HG03575 (cell line): ENCODE measurements around the gene CCDC178.
"Not testable (repeated sequence)": the region's sequence is repeated elsewhere in the genome, so short reads cannot be mapped to it uniquely, and the experiment has no call there.

Experiments
- ATAC-seq: cut with Tn5 transposase; IDR thresholded peaks from one replicate; pipeline ENCODE4 v1.9.1; 2021; ENCODE audit not compliant: unreplicated experiment, insufficient number of reproducible peaks, low FRiP score; ENCODE audit errors: extremely low read depth

Gene CCDC178

DNA sequence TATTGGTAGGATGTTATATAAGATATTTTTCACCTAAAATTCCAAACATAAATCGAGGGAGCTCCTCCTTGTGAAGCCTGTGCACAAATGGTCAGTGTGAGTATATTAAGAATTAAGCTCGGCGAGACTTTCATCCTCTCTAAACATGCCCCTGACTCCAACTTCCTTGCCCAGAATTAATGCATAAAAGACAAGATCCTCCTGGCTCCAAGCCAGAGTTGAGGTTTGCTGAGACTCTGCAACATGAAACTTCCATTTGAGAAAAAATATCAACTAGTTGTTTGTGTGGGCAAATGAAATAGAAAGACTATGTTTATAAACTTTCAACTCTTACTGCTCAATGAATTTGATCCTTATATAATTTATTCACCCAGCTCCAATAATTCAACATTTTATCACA, 68.1 kb downstream of the CCDC178 start:
- ATAC-seq, result no peak

- no peak for ATAC-seq
These were observed 70.6 kb downstream of the CCDC178 start for GRCh38 chr18:33369711-33370449.

DNA sequence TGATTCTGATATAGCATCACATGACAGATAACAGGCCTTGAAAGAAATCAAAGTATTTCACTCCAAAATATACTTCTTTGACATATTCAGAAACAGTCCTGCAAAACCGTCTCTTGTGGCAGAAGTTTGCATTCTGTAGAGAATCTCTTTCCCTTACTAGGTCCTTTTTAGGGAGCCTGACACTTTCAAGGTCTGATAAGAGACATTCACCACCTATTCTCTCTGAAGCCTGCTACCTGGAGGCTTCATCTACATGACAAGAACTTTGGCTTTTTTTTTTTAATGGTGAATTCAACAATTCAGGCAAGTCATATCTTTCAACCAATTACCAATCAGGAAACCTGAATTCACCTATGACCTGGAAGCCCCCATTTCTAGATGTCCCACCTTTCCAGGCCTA, 83.8 kb downstream of the CCDC178 start:
- no peak for ATAC-seq

GRCh38 chr18:33355756-33356155, 84.8 kb downstream of the CCDC178 start:
- no peak for ATAC-seq

DNA sequence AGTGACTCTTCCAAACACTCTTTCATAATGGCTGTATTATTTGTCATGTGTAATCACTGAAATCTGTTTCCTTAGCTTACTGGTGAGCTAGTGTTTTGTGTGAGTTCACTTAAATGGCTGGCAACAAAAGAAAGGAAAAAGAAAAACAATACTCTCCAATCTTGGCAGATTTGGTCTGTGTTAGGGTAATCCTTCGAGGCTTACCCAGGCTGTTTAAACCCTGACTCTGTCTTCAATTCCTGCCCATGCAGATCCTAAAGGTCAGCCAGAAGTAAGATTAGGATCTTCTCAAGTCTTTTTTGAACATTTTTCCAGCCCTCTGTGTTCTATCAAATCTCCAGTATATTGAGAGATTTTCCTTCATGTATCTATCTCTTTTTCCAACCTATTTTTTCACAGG, 85.3 kb downstream of the CCDC178 start:
- no peak for ATAC-seq

DNA sequence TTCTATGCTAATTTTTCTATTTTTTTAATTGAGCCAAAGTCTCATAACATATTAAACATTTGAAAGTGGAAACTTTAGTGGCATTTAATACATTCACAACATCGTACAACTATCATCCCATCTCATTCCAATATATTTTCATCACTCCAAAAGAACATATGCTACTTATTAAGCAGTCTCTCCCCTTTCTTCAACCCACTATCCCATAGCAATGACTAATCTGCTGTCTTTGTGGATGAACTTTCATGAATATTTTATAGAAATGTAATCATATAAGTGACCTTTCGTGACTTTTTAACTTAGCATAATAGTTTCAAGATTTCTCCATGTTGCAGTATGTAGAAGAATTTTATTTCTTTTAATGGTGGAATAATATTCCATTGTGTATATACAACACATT, 90.3 kb downstream of the CCDC178 start:
- ATAC-seq, result no peak

GRCh38 chr18:33339733-33340132, 100.8 kb downstream of the CCDC178 start:
- ATAC-seq, result not testable (repeated sequence)

DNA sequence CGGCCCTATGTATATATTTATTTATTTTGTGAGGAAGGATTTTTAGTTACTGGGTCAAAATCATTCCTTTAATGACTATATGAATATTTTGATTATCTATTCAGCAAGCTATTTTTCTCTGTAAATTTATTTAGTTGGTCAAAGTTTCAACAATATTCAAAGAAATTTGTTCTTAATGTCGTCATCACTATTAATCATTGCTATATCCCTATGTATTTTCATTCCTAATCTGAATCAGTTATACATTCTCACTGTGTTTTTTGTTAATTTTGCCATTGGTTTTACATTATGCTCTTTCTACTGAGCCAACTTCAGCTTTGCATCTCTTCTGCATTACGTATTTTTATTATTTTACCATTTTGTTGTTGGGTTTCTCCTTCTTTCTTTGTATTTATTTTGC, 105.7 kb downstream of the CCDC178 start:
- no peak for ATAC-seq

DNA sequence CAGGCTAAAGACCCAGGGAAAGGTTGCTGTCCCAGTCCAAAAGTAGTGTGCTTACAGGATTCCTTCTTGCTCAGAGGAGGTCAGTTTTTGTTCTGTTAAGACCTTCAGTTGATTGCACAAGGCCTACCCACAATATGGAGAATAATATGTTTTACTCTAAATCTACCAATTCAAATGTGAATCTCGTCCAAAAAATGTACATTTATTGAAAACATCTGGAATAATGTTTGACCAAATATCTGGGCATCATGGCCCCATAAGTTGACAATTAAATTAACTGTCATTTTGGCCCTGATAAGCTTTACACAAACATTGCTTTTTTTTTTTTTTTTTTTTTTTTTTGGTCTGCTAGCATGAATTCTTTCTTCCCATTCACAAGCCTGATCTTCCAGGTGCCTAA, 109.8 kb downstream of the CCDC178 start:
- ATAC-seq, result no peak

DNA sequence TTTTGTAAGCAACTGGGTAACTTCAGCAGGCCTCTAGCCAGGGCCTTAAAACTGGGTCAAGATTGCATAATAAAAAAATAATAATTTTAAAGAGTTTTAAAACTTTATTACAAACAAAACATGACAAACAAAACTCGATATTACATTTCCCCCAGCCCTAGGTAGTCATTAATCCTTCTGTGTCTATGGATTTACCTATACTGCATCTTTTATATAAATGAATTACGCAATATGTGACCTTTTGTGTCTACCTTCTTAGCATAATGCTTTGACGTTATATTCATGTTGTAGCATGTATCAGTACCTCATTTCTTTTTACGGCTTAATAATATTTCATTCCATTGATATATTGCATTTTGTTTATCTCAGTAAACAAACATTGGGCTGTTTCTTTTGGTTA, 113.5 kb downstream of the CCDC178 start:
- ATAC-seq, result no peak

DNA sequence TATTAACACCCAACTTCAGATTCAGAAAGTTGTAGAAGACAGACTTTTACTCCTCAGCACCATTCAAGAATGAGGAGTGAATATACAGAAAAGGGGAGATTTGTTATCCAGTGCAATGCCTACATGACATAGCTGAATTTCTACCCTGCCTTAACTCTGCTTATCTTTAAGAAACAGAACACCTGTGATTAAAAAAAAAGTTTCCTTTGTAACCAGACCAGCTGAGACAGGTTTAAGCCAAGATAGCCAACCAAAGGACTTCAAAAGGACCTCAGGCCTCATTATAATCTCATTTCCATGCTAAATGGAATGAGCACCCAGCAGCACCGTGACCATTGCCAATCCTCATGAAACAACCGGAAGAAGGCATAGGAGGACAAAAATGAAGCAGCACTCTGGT, 122.9 kb downstream of the CCDC178 start:
- ATAC-seq, result no peak

DNA sequence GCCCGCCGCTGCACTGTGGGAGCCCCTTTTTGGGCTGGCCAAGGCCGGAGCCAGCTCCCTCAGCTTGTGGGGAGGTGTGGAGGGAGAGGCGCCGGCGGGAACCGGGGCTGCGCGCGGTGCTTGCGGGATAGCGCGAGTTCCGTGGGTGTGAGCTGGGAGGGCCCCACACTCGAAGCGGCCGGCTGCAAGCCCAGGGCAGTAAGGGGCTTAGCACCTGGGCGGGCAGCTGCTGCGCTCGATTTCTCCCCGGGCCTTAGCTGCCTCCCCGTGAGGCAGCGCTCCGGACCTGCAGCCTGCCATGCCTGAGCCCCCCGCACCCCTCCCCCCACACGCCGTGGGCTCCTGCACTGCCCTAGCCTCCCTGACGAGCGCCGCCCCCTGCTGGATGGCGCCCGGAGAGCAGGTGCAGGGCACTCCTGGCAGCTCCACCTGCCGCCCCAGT, 124.4 kb downstream of the CCDC178 start:
- ATAC-seq, result no peak

DNA sequence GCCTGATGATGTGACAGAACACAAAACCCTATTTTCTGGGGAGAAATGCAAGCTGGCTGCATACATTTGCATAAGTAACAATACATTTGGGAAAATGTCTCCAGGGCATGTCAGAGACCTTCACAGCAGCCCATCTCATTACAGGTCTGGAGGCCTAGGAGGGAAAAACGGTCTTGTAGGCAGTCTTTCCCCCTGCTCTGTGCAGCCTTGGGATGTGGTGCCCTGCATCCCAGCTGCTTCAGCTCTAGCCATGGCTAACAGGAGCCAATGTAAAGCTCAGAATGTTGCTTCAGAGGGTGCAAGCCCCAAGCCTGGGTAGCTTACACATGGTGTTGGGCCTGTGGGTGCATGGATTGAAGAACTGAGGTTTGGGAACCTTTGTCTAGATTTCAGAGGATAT, 133.0 kb downstream of the CCDC178 start:
- no peak for ATAC-seq

- ATAC-seq, result no peak
These were observed 136.2 kb downstream of the CCDC178 start for GRCh38 chr18:33304277-33304676.

GRCh38 chr18:33291539-33291938, 149.0 kb downstream of the CCDC178 start:
- ATAC-seq, result no peak

DNA sequence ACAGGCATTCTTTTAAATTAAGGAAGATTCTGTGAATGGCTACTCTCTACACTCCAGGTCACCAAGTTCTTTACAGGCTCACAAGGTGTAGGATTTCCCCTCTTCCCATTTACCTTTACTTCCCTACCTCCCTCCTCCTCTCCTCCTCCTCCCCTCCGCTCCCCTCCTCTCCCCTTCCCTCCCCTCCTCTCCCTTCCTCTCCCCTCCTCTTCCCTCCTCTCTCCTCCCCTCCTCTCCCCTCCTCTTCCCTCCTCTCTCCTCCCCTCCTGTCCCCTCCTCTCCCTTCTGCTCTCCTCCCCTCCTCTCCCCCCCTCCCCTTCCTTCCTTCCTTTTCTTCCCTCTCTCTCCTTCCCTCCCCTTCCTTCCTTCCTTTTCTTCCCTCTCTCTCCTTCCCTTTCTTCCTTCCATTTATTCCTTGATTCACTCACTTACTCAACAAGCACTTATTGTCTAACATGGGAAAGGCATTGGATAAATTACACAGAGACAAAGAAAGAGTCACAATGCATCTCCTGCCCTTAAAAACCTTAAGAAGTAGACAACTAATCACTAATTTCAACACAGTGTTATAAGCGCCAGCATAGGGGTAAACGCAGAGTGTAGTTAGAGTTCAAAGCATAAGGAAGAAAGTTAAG, 152.3 kb downstream of the CCDC178 start:
- no peak for ATAC-seq

GRCh38 chr18:33282709-33283333, 157.7 kb downstream of the CCDC178 start:
- no peak for ATAC-seq

DNA sequence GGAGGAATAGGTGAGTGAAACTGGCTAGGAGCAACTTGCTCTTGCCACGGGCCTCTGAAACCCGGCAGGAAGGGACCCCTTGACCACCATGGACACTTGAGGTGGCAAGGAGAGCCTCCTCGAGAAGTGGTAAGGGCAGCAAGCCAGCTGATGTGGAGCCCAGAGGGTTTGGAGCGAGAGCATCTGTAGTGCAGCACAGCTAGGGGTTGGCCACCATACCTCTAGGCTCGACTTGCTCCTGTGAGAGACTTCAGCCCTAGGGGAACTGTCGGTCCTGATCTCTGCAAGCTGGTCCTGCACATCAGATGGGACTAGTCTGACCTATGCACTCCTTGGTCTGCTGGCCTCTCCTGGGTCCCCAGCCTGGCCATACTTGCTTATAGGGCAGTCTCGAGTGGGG, 158.4 kb downstream of the CCDC178 start:
- no peak for ATAC-seq

DNA sequence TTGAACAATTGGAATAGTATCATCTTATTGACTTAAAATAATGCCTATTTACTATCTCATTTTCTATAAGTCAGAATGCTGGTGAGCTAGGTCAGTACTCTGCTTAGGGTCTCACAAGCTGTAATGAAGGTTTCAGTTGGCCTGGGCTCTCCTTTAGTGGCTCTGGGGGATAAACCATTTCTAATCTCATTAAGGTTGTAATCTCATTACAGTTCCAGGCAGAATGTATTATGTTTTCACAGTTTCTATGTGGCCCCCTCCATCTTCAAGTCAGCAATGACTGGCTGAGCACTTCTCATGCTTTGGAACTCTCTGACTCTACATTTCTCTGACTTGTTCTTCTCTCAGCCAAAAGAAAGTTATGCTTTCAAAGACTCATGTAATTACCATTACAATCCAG, 163.1 kb downstream of the CCDC178 start:
- no peak for ATAC-seq

GRCh38 chr18:33275843-33276242, 164.7 kb downstream of the CCDC178 start:
- no peak for ATAC-seq
